Fibroblast of lung (primary cell): ENCODE results near the gene MSMB.

Experiments used
- CTCF ChIP-seq, 2 donors: IDR thresholded peaks in 1 of 2; conservative IDR thresholded peaks in 1 of 2; 1 replicate in 1 of 2; 2 replicates in 1 of 2; pipeline ENCODE4 v1.5.1; 2011 to 2012; ENCODE audit warnings: low read length in 2 of 2, control low read depth in 1 of 2, inconsistent platforms in 1 of 2, low read depth in 1 of 2, mild to moderate bottlenecking in 1 of 2
- EZH2 ChIP-seq: IDR thresholded peaks from 2 replicates; pipeline ENCODE4 v1.5.1; 2012; ENCODE audit warnings: low read length, control low read depth, mild to moderate bottlenecking; ENCODE audit errors: missing control alignments

- TF ChIP-seq CTCF (conservative IDR thresholded peaks at IDR 0.05 in 1 of 2, IDR thresholded peaks at IDR 0.05 in 1 of 2; ENCODE audit: low read depth in 1 of 2, low read length in 2 of 2) (no peak), EZH2 (no peak)
Observed at GRCh38 chr10:46094197-46094500, 48.1 kb upstream of the MSMB start.
